Omental fat pad (tissue), 4 donors: ENCODE measurements around the gene CDKN2AIPNL. TPM values are rescaled to one million over a fixed set of nuclear protein-coding genes. Genes with fewer than 3 reads are reported as not detected.
A peak's percentile ranks its signal among the peaks of the same experiment; 100 is the strongest.

Experiments used
- ATAC-seq: fragments of 150-250 bp; one replicate; pipeline ENCODE4 v1.9.1; 2016; ENCODE audit warnings: mild to moderate bottlenecking, moderate library complexity; ENCODE audit not compliant: low FRiP score
- DNase-seq: peaks from one replicate; pipeline ENCODE4 v3.0.0-alpha.2; 2019; ENCODE audit warnings: low spot score
- CTCF ChIP-seq, 3 donors: fragments of 450-650 bp; IDR thresholded peaks; one replicate each; pipeline ENCODE4 v1.5.1; 2016 to 2017; ENCODE audit warnings: antibody characterized with exemption in 3 of 3, mild to moderate bottlenecking in 3 of 3, moderate library complexity in 2 of 3
- total RNA-seq, 4 donors: library from RNA; depleted of rRNA; stranded (reverse); fragments of >200 nt; gene quantifications; one replicate each; pipeline ENCODE4 v1.1.0, GENCODE V29; 2016

CDKN2AIPNL gene
- total RNA-seq, 4 donors from 2014 or later: 10.2 to 20.4 (median 17.7) TPM

- no peak for TF ChIP-seq CTCF (IDR thresholded peaks at IDR 0.05)
- DNase-seq (no peak), ATAC-seq (no peak)
These were observed 37.5 kb upstream of the CDKN2AIPNL start for GRCh38 chr5:134449167-134449566.

DNA sequence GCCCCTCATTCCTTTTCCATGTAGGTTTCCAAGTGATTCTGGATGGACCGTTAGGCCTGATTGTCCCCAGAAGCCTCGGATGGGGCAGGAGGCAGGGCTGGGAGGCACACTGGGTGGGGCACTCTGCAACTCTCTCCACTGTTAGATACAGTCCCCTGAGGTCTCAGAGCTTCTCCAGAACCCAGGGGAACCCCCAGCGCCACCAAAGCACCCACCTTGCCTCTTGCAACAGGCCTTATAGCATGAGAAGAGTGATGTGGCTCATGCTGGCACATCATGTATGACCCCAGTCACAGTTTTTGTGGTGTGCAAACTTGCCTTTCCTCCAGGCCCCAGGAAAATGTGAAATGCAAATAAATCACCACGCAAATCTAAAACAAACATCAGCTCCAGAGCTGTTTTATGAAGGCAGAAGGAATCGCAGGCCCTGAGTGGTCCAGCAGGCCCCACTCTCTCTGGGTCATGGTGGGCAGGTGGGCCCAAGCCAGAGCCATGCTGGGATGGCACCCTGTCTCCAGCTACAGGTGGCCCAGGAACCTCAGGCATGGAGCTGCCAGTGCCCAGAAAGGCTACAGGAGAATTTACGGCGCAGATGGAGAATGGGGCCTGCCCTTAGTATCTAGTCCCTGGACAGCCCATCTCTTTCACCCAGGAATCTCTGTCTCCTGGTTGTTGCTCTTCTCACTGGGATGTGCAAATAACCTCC is 36.3 kb upstream of the CDKN2AIPNL start:
- TF ChIP-seq CTCF (IDR thresholded peaks at IDR 0.05): no peak
- DNase-seq: no peak
- ATAC-seq: no peak

DNA sequence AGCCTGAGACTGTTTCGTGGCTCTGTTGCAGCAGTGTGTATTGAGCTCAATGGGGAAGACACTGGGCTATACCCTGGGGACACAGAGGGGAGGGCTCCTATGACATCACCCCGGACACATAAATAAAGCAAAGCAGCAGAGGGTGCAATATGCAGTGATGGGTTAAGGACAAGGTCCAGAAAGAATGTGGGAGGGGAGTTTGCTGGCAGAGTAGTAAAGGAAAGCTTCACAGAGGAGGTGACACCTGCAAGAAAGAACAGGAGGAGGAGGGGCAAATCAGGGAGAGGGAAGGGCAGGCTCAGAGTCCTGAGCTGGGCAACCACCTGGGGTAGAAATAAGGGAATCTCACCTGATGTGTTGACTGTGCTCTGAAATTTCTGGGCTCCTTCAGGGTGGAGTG is 35.3 kb upstream of the CDKN2AIPNL start:
- ATAC-seq: no peak

GRCh38 chr5:134445856-134446818 is 34.5 kb upstream of the CDKN2AIPNL start:
- no peak for TF ChIP-seq CTCF (IDR thresholded peaks at IDR 0.05)
- DNase-seq (no peak), ATAC-seq (peak; percentile 19)

More for the DNA sequence above, 35.3 kb upstream of the CDKN2AIPNL start:
- TF ChIP-seq CTCF (IDR thresholded peaks at IDR 0.05): no peak
- no peak for DNase-seq

- no peak for DNase-seq
These were observed 33.3 kb upstream of the CDKN2AIPNL start for GRCh38 chr5:134444941-134445471.

GRCh38 chr5:134440201-134440755 is 28.6 kb upstream of the CDKN2AIPNL start:
- peak; percentile 45 for ATAC-seq
- no peak for DNase-seq
- TF ChIP-seq CTCF (IDR thresholded peaks at IDR 0.05): no peak

More at GRCh38 chr5:134444941-134445471, 33.3 kb upstream of the CDKN2AIPNL start:
- no peak for TF ChIP-seq CTCF (IDR thresholded peaks at IDR 0.05)
- ATAC-seq: no peak
